Fibroblast of villous mesenchyme (primary cell): ENCODE data around the gene ASB10. TPM values are rescaled to one million over a fixed set of nuclear protein-coding genes. Genes with fewer than 3 reads are reported as not detected.

Experiments
- DNase-seq: peaks from one replicate; pipeline ENCODE4 v3.0.0-alpha.2; 2010; ENCODE audit warnings: low read depth
- H3K4me3 ChIP-seq: 2 replicates; pipeline ENCODE4 v1.5.1; 2011; ENCODE audit warnings: low read depth, mild to moderate bottlenecking, low read length
- total RNA-seq: library from RNA; depleted of rRNA; stranded (reverse); fragments of >200 nt; gene quantifications from 2 replicates; pipeline ENCODE4 v1.2.3, GENCODE V29; 2012
- TF ChIP-seq, protein P1 (sequence below): IDR thresholded peaks from 2 replicates; pipeline ENCODE4 v1.5.1; 2012; ENCODE audit warnings: low read depth, mild to moderate bottlenecking, low read length; ENCODE audit not compliant: insufficient read depth

ASB10 gene
- total RNA-seq, 1 donor, result not detected

DNA sequence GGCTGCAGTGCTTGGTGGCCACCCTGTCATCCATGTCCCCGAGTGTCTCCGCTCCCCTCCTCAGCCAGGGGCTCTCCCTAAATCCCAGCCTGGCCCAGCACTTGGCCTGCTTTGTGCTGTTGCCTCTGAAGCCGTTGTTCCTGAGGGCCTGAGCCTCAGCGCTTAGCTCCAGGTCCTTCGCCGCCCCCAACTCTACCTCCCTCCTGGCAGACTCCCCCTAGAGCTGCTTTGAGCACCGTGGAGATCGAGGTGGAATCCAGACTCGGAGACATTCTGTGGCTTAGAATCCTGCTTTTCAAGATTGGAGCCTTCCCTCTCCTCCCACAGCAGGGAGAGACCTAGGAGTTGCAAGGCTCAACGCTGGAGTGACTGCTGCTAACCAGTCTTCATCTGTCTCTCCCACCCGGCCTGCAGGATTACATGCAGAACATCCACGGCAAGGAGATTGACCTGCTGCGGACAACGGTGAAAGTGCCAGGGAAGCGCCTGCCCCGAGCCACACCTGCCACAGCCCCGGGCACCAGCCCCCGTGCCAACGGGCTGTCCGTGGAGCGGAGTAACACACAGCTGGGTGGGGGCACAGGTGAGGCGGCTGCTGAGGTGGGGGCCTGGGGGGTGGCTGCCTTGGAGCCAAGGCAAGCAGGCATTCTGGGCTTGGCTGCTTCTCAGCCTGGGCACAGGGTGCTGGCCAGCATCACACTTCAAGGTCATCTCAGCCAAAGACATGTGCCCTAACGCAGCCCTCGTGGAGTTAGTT is 52.9 kb downstream of the ASB10 start:
- TF ChIP-seq, protein P1, sequence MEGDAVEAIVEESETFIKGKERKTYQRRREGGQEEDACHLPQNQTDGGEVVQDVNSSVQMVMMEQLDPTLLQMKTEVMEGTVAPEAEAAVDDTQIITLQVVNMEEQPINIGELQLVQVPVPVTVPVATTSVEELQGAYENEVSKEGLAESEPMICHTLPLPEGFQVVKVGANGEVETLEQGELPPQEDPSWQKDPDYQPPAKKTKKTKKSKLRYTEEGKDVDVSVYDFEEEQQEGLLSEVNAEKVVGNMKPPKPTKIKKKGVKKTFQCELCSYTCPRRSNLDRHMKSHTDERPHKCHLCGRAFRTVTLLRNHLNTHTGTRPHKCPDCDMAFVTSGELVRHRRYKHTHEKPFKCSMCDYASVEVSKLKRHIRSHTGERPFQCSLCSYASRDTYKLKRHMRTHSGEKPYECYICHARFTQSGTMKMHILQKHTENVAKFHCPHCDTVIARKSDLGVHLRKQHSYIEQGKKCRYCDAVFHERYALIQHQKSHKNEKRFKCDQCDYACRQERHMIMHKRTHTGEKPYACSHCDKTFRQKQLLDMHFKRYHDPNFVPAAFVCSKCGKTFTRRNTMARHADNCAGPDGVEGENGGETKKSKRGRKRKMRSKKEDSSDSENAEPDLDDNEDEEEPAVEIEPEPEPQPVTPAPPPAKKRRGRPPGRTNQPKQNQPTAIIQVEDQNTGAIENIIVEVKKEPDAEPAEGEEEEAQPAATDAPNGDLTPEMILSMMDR, result no peak
- DNase-seq, result no peak
- no peak overlapping the region for H3K4me3 ChIP-seq

DNA sequence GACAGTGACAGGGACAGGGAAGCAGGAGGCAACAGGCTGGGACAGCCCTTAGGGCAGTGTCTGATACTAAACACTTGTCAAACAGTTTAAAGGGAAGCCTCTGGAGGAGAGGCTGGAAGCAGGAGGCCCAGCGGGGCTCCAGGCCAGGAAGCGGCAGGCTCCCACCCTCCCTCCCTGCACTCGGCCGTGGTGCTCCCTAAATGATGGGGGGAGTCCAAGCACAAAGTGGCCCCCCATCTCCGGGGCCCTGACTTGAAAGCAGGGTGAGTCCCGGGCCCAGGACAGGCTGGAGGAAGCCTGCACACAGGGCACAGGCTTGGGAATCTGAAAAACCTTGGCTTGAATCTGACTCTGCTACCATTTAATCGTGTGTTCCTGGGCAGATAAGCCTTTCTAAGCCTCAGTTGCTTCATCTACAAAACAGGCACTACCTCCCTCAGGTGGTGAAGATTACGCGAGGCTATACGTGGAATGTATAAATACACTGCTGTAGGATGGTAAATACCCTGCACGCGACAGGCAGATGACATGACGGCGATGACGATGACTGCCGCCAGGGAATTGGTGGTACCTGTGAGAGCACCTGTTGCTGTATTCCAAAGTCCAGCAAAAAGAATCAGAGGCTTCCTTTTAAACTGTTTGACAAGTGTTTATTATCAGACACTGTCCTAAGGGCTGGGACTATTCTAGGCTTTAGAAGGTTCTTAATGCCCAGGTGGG is 53.6 kb downstream of the ASB10 start:
- no peak for DNase-seq
- no peak overlapping the region for H3K4me3 ChIP-seq
- TF ChIP-seq, protein P1, result no peak

DNA sequence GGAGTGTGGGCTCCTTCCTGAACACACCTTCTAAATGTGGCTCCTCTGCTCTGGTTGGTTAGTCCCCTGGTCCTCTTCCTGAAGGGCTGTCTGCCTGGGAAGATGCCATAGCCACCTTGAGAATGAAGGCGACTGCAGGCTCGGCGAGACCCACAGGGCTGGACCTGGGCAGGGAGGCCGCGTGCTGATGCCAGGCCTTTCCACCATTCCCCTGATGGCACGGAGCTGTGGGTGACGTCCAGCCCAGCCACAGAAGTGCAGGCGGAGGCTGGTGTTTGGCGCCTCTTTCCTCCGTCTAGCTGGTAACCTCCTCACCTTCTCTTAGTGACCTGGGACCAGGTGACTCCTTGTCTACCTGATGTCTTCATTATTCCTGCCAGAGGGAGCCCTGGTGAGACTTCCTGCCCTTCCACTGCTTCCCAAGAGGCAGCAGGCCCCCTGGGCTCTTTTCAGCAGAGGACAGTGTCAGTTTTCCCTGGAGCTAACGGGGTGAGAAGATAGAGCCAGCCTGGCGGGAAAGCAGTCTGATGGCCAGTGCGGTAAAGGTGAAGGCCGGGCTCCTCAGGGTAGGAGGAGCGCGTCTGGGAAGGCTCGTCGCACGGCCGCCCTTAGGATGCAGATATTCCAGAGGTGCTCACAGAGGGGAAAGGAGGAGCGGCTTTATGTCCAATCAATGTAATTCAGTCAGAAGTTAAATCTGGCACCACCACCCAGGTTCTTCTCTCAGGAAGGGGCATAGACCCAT is 54.4 kb downstream of the ASB10 start:
- no peak overlapping the region for H3K4me3 ChIP-seq
- no peak for DNase-seq
- TF ChIP-seq, protein P1, result no peak

DNA sequence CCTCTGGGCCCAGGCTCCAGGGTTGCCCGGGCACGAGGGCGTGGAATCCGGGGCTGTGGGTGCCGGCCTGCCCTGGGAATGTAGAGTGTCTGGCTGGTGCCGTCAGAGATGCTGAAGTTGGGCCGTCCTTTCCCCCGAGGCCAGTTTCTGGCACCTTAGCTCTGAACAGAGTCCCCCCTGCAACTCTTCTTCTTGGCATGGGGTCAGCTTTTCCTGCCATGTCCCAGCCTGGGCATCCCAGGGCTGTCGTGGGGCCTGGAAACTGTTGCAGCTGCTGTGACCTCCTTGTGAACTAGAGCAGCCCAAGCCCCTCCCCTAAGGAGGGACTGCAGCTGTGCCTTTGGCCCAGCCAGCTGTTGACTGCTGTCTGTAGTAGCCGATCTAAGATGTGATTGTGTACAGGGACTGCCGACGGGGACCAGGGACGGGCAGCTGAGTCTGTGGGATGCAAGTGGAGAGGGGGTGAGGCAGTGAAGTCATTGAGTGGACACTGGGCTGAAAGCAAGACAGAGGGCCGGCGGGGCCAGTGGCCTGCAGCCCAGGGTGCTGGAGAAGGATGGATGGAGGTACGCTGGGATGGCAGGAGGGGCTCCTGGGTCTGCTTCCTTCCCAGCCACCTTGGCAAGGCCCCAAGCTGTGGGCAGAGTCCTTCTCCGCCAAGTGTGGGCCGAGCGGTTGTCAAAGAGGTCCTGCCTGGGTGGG is 55.3 kb downstream of the ASB10 start:
- DNase-seq, result no peak
- H3K4me3 ChIP-seq, result no peak overlapping the region
- TF ChIP-seq, protein P1, result no peak

DNA sequence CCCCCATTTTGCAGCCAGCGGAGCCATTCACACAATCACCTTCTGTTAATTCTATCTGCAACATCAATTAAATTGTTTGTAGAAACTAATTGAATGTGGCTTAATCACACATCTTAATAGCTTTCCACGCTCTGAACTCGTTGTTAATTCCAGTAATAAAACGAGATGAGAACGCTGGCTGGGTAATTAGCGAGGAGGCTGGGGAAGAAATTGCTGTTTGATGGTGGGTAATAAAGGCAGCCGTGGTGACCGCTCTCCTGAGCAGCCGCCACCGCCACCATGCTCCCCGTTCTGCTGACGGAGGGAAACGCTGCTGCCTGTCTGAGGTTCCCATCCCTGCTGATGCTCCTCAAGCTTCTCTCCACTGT is 55.8 kb downstream of the ASB10 start:
- no peak overlapping the region for H3K4me3 ChIP-seq
- TF ChIP-seq, protein P1, result no peak
- DNase-seq, result no peak

DNA sequence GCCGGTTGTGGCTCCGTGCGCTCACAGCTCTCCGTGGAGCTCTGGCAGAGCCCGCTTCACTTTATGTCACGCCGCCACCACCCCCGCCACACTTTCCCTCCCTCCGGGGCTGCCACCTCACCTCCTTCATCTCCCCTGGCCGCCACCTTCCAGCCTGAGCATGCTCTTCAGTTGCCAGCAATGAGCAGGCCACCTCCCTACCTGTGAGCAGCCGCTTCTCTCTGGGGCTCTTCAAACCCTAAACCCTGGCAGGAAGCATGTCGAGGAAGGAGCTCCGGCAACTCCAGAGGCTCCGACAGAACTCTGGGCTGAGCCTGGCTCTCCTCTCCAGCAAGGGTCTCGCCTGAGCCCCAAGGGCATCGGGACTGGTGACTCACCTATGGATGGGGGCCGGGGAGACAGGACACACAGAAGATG is 56.3 kb downstream of the ASB10 start:
- no peak for DNase-seq
- no peak overlapping the region for H3K4me3 ChIP-seq
- TF ChIP-seq, protein P1, result no peak
